ENCODE results near the gene XPC.
"Not testable (repeated sequence)": the region's sequence is repeated elsewhere in the genome, so short reads cannot be mapped to it uniquely, and the experiment has no call there.

XPC gene

GRCh38 chr3:14119651-14120050 is 58.8 kb downstream of the XPC start:
- no peak for DNase-seq (ENCODE audit: low read depth, low spot score)

GRCh38 chr3:14118400-14119381 is 59.7 kb downstream of the XPC start:
- DNase-seq (ENCODE audit: low read depth, low spot score) = no peak

GRCh38 chr3:14117468-14118399 is 60.7 kb downstream of the XPC start:
- no peak for DNase-seq (ENCODE audit: low read depth, low spot score)

DNA sequence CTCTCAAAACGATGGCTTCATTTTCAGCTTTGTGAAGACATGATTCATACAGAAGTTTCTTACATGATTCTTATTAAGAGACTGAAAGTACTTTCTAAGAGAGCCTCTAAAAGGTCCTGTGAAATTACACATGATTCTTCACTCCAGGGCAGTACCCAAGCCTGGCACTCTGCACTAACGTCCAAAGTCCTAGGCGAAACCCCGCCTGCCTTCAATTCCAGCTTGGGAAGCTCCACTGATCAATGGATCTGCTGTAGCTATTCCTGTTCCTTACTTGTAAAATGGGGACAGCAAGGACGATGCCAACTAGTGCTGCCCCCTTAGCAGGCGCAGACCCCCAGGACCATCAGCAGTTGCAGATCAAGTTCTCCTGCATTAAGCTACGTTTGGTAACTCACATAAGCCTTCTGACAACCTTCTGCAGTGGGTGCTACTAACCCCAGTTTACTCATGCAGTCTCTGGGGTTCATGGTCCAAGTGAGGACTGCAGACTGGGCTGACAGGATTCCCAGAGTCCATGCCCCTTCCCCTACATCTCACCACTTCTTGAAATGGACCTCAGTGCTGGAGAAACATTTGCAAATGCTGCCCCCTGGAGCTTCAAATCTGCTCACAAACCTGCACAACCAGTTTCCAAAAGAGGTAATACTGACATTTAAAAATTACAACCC is 64.3 kb downstream of the XPC start:
- DNase-seq (ENCODE audit: low read depth, low spot score) = no peak

DNA sequence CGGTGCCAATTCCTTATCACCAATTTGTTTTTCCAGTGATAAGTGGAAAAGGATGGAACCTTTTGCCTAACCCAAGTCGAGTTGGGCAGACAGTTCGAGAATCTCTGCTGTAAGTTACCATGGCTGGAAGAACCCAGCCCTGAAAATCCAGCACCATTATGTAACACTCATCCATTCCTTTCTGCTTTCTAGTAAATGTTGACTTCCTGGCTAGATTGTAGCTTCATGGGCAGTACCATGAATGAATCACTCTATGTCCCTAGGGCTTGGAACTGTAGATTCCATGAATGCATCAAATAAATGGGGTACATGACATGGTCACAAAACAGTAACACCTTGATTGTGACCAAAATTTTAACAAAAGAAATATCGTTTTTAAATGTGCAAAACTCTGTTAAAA is 67.7 kb downstream of the XPC start:
- DNase-seq (ENCODE audit: low read depth, low spot score) = no peak

GRCh38 chr3:14109821-14110220 is 68.6 kb downstream of the XPC start:
- DNase-seq (ENCODE audit: low read depth, low spot score) = not testable (repeated sequence)

GRCh38 chr3:14097616-14098391 is 80.6 kb downstream of the XPC start:
- no peak for DNase-seq (ENCODE audit: low read depth, low spot score)

GRCh38 chr3:14096742-14097141 is 81.7 kb downstream of the XPC start:
- no peak for DNase-seq (ENCODE audit: low read depth, low spot score)

All from activated naive CD8-positive, alpha-beta T cell treated with anti-CD3 and anti-CD28 coated beads, Interleukin-2, amount 50 U/mL, for 16 hours (primary cell).